Measurements from ENCODE around the gene NLGN1.

Gene NLGN1

GRCh38 chr3:174132006-174132405 lies 734.5 kb downstream of the NLGN1 start:
- no peak for TF ChIP-seq REST (IDR thresholded peaks at IDR 0.05; ENCODE audit: insufficient read depth in 1 of 2, low read depth in 2 of 2, low read length in 2 of 2)
- no peak for TF ChIP-seq TAF1 (IDR thresholded peaks at IDR 0.05; ENCODE audit: borderline replicate concordance, insufficient read depth, low read length)
- TF ChIP-seq SIN3A (IDR thresholded peaks at IDR 0.05; ENCODE audit: borderline replicate concordance, insufficient read depth, low read length) = no peak
- no peak for TF ChIP-seq POLR2AphosphoS5 (IDR thresholded peaks at IDR 0.05; ENCODE audit: low read depth, low read length)
- no peak for TF ChIP-seq FOXP2 (optimal IDR thresholded peaks at IDR 0.05; ENCODE audit: borderline replicate concordance, extremely low read depth, extremely low read length, insufficient read depth)

- no peak for TF ChIP-seq POLR2AphosphoS5 (IDR thresholded peaks at IDR 0.05; ENCODE audit: low read depth, low read length)
- TF ChIP-seq SIN3A (IDR thresholded peaks at IDR 0.05; ENCODE audit: borderline replicate concordance, insufficient read depth, low read length) = no peak
- TF ChIP-seq FOXP2 (optimal IDR thresholded peaks at IDR 0.05; ENCODE audit: borderline replicate concordance, extremely low read depth, extremely low read length, insufficient read depth) = no peak
- no peak for TF ChIP-seq REST (IDR thresholded peaks at IDR 0.05; ENCODE audit: insufficient read depth in 1 of 2, low read depth in 2 of 2, low read length in 2 of 2)
- no peak for TF ChIP-seq TAF1 (IDR thresholded peaks at IDR 0.05; ENCODE audit: borderline replicate concordance, insufficient read depth, low read length)
These were observed 735.0 kb downstream of the NLGN1 start for GRCh38 chr3:174132421-174133042.

GRCh38 chr3:174146008-174146407 lies 748.5 kb downstream of the NLGN1 start:
- no peak for TF ChIP-seq REST (IDR thresholded peaks at IDR 0.05; ENCODE audit: insufficient read depth in 1 of 2, low read depth in 2 of 2, low read length in 2 of 2)
- TF ChIP-seq FOXP2 (optimal IDR thresholded peaks at IDR 0.05; ENCODE audit: borderline replicate concordance, extremely low read depth, extremely low read length, insufficient read depth) = no peak
- no peak for TF ChIP-seq SIN3A (IDR thresholded peaks at IDR 0.05; ENCODE audit: borderline replicate concordance, insufficient read depth, low read length)
- no peak for TF ChIP-seq POLR2AphosphoS5 (IDR thresholded peaks at IDR 0.05; ENCODE audit: low read depth, low read length)
- no peak for TF ChIP-seq TAF1 (IDR thresholded peaks at IDR 0.05; ENCODE audit: borderline replicate concordance, insufficient read depth, low read length)

GRCh38 chr3:174147798-174148197 lies 750.3 kb downstream of the NLGN1 start:
- TF ChIP-seq SIN3A (IDR thresholded peaks at IDR 0.05; ENCODE audit: borderline replicate concordance, insufficient read depth, low read length) = no peak
- TF ChIP-seq POLR2AphosphoS5 (IDR thresholded peaks at IDR 0.05; ENCODE audit: low read depth, low read length) = no peak
- TF ChIP-seq REST (IDR thresholded peaks at IDR 0.05; ENCODE audit: insufficient read depth in 1 of 2, low read depth in 2 of 2, low read length in 2 of 2) = no peak
- no peak for TF ChIP-seq TAF1 (IDR thresholded peaks at IDR 0.05; ENCODE audit: borderline replicate concordance, insufficient read depth, low read length)
- no peak for TF ChIP-seq FOXP2 (optimal IDR thresholded peaks at IDR 0.05; ENCODE audit: borderline replicate concordance, extremely low read depth, extremely low read length, insufficient read depth)
